Gastroesophageal sphincter (tissue), 3 donors: ENCODE data around the gene MAU2.

Experiments used
- CTCF ChIP-seq, 4 experiments: fragments of 200-600 bp in 2 of 4; fragments of 450-650 bp in 2 of 4; sonication (generic) in 1 of 4; IDR thresholded peaks; one replicate each; pipeline ENCODE4 v1.5.1; 2017 to 2019; ENCODE audit warnings: antibody characterized with exemption in 4 of 4, mild to moderate bottlenecking in 2 of 4, moderate library complexity in 2 of 4
- POLR2A ChIP-seq, 2 donors: fragments of 450-650 bp; IDR thresholded peaks; one replicate each; pipeline ENCODE4 v1.6.1; 2017; ENCODE audit warnings: antibody characterized with exemption in 2 of 2, mild to moderate bottlenecking in 2 of 2, moderate library complexity in 1 of 2
- POLR2AphosphoS5 ChIP-seq: sonication (generic); formaldehyde crosslinking; IDR thresholded peaks from one replicate; pipeline ENCODE4 v1.6.1; 2017; ENCODE audit warnings: antibody characterized with exemption

GRCh38 chr19:19354007-19354406 is 33.4 kb downstream of the MAU2 start:
- TF ChIP-seq CTCF (IDR thresholded peaks at IDR 0.05) (no peak), POLR2AphosphoS5 (no peak), POLR2A (IDR thresholded peaks at IDR 0.05) (no peak)
